ENCODE results near the gene MAN1A2.

Gene MAN1A2

DNA sequence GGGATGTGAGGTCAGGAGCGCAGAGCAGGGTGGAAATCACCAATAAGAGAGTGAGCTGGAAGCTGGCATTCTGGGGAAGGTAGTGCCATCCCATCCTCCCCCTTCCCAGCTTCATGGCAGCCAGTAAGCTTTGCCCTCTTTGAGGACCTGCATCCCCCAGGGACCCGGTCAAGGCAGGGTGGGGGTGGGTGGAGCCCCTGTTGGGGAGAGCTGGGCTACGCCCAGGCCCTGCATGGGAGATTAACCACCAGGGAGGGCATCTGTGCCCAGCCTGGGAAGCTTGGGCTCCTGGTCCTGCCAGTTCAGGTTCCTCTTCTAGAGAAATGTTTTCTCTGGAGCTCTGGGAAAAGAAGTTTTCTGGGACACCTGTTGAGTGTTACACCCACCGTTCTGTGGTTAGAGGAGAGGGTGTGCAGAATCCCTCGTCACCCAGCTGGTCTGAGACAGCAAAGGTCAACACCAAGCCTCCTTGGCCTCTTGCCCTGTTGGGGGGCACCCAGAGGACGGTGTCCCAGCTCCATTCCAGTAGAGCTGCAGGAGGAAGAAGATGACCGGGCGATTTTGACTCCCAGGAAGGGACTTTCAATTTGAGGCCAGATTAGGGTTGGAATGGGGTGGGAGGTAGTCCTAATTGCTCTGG is 208.5 kb downstream of the MAN1A2 start:
- DNase-seq (ENCODE audit: low read depth in 3 of 3) = no peak

DNA sequence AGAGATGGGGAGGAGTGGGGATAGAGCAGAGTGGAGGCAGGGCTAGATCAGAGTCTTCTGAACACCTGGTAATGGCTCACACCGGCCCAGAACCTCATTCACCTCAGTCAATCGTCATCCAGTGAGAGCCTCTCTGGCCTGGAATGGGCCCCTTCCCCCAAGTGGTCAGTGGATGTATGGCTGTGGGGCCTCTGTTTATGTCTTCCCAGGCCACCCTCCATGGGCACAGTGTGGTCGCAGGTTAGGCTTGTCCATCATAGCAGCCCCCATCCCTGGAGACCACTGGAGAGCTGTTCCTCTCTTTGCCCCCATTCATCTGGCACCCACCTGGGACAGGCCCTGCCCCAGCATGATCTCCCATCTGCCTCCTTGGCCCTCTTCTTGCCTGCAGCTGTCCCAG is 209.0 kb downstream of the MAN1A2 start:
- no peak for DNase-seq (ENCODE audit: low read depth in 3 of 3)

DNA sequence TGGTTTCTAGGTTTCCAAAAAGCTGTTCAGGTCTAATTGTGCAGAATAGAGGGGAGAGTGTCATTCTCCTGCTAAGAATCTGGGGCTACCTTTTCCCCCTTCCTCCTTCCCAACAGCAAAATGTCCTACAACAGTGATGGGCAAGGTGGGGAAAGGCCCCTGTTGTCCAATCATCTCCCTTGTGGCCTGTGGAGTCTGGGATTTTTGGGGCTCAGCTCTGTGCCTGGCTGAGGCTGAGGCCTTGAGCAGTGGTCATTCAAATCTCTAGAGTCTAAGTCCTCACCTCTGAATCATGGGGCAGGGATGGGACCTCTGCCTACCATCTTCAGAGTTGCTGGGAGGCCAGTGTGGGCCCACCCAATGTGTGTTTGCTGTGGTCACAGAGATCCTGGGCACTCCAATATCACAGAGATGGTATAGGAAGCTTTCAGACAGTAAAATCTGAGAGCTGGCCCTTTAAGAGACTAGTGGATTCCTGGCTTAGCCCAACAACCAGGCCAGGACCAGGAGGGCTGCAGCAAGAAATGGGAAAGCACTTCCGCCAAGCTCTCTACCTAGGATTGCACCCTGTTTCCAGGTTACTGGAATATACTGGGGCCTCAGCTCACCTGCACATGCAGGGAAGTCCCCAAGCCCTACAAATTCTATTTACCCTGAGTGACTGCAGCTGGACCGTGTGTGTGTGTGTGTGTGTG is 210.1 kb downstream of the MAN1A2 start:
- DNase-seq (ENCODE audit: low read depth in 3 of 3) = no peak

DNA sequence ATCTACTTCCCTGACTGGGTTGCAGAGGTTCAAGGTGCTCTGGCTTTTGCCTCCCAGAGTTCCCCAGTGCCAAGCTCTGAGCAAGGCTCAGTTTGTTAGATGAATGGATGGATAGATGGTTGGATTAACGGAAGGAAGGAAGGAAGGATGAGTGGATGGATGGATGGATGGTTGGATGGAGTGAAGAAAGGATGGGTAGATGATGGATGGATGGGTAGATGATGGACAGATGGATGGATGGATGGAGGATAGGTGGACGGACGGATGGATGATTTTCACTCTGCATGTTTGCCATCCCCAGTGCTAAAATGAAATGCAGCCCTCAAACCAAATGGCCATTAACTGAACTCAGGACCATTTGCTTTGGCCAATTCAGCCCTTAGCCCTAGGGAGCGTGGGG is 211.2 kb downstream of the MAN1A2 start:
- no peak for DNase-seq (ENCODE audit: low read depth in 3 of 3)

Data from stimulated activated CD4-positive, alpha-beta T cell treated with anti-CD3 and anti-CD28 coated beads, TNF-alpha, amount 100 ng/mL, for 4 hours (primary cell).